ENCODE measurements around the gene CD300A.

Gene CD300A

DNA sequence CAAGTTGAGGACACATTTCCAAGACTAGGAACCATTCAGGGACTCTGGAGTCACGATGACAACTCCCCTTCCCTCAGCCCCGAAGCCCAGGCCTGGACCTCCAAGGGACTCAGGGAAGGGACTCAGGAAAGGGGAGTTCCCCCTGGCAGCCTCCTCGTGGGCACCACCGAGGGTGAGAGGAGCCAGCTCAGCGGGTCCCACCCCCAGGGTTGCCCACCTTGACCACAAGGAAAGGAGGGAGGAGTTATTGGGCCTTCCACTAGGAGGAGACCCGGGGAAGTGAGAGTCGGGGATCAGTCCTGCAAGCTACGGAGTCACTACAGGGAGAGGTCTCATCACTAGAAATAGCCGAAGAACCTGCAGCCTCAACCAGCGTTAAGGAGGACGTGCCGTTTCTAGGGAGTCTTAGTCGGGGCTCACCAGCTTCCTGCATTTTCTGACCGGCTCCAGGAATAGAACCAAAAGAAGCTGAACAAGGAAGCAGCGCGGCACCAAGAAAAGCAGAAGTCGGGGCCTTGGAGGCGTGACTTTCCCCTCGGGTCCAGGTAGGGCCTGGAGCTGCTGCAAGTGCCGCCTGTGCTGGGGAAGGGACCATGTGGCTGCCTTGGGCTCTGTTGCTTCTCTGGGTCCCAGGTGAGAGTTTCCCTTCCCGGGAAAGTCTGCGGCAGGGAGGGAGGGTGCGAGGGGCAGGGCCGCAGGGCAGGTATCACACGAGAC, at the start of gene CD300A:
TSS of gene CD300A (plus strand) at position 524 of the 717 bp plus-strand sequence. CDS start at position 594, 70 bp downstream.
- no peak for DNase-seq (ENCODE audit: extremely low read depth, low read depth)
- TF ChIP-seq, protein P1, sequence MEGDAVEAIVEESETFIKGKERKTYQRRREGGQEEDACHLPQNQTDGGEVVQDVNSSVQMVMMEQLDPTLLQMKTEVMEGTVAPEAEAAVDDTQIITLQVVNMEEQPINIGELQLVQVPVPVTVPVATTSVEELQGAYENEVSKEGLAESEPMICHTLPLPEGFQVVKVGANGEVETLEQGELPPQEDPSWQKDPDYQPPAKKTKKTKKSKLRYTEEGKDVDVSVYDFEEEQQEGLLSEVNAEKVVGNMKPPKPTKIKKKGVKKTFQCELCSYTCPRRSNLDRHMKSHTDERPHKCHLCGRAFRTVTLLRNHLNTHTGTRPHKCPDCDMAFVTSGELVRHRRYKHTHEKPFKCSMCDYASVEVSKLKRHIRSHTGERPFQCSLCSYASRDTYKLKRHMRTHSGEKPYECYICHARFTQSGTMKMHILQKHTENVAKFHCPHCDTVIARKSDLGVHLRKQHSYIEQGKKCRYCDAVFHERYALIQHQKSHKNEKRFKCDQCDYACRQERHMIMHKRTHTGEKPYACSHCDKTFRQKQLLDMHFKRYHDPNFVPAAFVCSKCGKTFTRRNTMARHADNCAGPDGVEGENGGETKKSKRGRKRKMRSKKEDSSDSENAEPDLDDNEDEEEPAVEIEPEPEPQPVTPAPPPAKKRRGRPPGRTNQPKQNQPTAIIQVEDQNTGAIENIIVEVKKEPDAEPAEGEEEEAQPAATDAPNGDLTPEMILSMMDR (IDR thresholded peaks at IDR 0.05; ENCODE audit: low read depth, low read length, missing control alignments) = no peak
- H3K4me3 ChIP-seq (replicated peaks; ENCODE audit: low read depth, low read length) = no peak within 1 kb of the TSS

DNA sequence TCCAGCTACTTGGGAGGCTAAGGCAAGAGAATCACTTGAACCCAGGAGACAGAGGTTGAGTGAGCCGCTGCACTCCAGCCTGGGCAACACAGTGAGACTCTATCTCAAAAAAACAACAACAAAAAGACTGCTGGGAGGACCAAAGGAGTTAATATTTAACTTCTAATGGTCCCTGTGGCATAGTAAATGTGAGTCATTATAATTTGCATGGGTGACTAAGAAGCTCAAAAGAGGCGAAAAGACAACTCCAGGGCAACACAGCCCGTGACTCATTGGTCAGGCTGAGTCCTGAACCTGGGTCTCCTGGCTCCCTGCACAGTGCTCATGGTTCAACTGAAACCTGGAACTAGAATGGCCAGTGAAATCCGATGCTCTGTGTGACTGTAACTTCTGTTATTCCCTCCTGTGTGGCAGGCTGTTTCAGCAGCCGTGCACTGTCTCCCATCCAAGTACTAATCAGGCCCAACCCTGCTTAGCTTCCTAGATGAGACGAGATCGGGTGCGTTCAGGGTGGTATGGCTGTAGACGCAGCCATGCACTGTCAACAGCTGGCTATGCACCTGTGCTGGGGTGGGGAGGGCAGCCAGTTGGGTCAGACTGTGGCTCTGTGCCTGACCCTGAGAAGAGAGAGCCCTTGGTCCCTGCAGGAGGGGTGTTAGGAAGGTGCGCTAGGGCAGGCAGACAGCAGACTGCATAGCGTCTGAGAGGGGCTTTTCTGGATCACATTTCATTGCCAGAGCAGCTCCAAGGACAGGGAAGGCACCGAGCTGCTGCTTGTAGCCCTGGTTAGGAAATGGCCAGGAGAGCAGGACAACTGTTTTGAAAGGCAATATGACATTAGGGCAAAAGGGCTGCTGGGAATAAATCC, 49.0 kb upstream of the CD300A start:
- DNase-seq (ENCODE audit: extremely low read depth, low read depth) = no peak
- TF ChIP-seq, protein P1 (IDR thresholded peaks at IDR 0.05; ENCODE audit: low read depth, low read length, missing control alignments) = no peak
- no peak overlapping the region for H3K4me3 ChIP-seq (replicated peaks; ENCODE audit: low read depth, low read length)

DNA sequence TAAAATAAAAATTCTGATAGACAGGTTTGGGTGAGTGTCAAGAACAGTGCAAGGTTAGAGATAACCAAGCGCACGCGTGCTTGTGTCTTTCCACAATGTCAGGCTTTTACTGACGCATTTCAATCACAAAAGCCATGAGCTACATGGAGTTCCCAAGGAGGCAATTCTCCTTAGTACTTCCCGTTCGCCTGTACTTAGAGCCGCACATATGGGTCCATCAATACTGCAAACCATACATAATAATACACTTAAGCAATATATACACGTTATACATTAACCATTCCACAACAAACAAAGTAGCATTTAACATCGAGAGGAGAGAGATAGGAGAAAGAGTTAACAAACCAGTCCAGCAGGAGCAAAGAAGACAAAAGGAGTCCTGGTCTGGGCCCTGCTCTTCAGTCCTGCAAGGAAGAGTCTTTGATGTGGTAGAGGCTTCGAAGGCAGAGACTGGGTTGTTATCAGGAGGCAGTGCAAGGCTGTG, 46.5 kb upstream of the CD300A start:
- TF ChIP-seq, protein P1 (IDR thresholded peaks at IDR 0.05; ENCODE audit: low read depth, low read length, missing control alignments) = no peak
- DNase-seq (ENCODE audit: extremely low read depth, low read depth) = no peak
- no peak overlapping the region for H3K4me3 ChIP-seq (replicated peaks; ENCODE audit: low read depth, low read length)

DNA sequence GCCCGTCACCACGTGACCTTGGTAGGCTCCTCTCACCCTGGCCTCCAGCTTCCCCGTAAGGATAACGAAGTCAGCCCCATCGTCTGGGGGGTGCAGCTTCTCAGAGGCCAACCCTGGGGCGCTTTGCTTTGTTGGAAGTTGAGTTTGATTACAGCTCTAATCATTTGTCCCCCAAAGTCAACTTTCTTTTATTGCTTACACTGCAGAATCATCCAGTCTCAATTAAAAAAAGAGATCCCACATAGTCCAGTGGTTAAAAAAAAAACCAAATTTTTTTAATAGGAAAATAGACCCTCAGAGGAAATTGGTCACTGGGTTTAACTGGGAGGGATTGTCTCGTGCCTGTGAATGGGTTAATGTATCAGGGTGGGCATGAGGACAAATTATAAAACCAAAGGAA, 42.3 kb upstream of the CD300A start:
- H3K4me3 ChIP-seq (replicated peaks; ENCODE audit: low read depth, low read length) = no peak overlapping the region
- no peak for DNase-seq (ENCODE audit: extremely low read depth, low read depth)
- TF ChIP-seq, protein P1 (IDR thresholded peaks at IDR 0.05; ENCODE audit: low read depth, low read length, missing control alignments) = no peak

DNA sequence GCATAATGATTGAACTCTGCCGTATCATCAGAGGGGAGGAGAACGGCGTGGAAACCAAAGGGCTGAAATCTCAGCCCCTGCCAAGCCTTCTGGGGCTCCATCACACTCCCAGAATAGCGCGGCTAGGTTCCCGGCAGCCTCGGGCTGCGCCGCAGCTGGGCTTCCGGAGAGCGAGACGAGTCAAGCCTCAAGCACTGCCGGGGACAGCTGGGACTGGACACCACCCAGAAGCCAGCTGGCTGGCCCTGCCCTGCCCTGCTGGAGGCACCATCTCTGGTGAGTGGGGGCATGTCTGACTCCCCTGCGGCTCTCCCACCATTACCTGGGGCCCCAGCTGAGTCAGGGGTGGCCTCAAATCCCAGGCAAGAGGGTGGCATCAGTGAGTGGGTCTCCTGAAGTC, 41.8 kb upstream of the CD300A start:
- H3K4me3 ChIP-seq (replicated peaks; ENCODE audit: low read depth, low read length) = no peak overlapping the region
- TF ChIP-seq, protein P1 (IDR thresholded peaks at IDR 0.05; ENCODE audit: low read depth, low read length, missing control alignments) = no peak
- no peak for DNase-seq (ENCODE audit: extremely low read depth, low read depth)

DNA sequence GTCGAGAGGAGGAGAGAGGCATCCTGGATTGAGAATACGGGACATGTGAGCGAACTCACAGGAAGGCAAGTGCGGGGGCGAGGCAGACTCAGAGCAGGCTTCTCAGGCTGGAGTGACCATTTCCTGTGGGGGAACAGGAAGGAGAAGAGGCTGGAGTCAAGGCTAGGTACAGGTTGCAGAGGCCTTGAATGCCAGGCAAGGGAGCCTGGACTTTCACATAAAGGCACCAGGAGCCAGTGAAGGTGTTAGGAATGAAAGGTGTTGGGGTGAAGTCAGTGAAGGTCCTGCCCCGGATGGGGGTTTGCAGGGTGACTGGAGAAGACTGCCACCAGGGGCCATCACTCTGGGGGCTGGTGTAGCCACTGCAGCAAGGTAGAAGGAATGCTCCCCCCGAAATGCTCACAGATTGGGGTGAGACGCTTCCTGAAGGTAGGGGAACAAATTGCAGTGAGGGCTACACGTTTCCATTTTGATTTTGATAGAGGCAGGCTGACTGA, 39.8 kb upstream of the CD300A start:
- DNase-seq (ENCODE audit: extremely low read depth, low read depth) = no peak
- TF ChIP-seq, protein P1 (IDR thresholded peaks at IDR 0.05; ENCODE audit: low read depth, low read length, missing control alignments) = no peak
- H3K4me3 ChIP-seq (replicated peaks; ENCODE audit: low read depth, low read length) = no peak overlapping the region
